OCI-LY3 (cell line): Measurements from ENCODE around the gene NRXN3.

Source experiments
- CTCF ChIP-seq: fragments of 200-600, 300-600 bp; sonication (generic); IDR thresholded peaks from 2 replicates; pipeline ENCODE4 v1.5.1; 2014; ENCODE audit warnings: antibody characterized with exemption, low read length, low read depth
- EZH2phosphoT487 ChIP-seq: fragments of 200-600 bp; shearing (Covaris generic); IDR thresholded peaks from 2 replicates; pipeline ENCODE4 v1.6.1; 2018; ENCODE audit warnings: antibody characterized with exemption, mixed run types, low read depth

DNA sequence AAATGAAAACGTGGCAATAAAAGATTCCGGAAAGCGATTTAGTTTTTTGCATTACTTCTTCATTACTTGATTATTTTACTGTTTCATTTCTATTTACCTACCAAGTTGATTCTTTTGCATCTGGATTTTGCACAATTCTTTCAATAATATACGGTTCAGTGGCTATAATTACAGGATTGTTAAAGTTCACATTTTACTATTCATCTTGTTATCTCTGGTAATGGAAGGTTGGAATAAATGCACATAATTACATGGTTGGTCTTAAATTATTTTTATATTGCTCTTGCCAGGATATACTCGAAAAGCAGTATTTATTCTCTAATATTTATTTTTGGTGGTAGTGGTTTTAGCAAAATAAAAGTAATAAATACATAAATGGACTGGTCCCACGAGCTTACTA, 1203.3 kb downstream of the NRXN3 start:
- no peak for TF ChIP-seq EZH2phosphoT487
- TF ChIP-seq CTCF: no peak
